Peyer's patch (tissue), 4 donors: ENCODE data around the gene SCN7A.

Experiments
- CTCF ChIP-seq, 6 experiments: fragments of 450-650 bp in 4 of 6; fragments of 200-600 bp in 2 of 6; sonication (generic) in 1 of 6; IDR thresholded peaks; one replicate each; pipeline ENCODE4 v1.5.1; 2017 to 2019; ENCODE audit warnings: antibody characterized with exemption in 6 of 6, mild to moderate bottlenecking in 3 of 6, moderate library complexity in 1 of 6
- POLR2A ChIP-seq, 2 donors: fragments of 450-650 bp; IDR thresholded peaks; one replicate each; pipeline ENCODE4 v1.5.1; 2017; ENCODE audit warnings: antibody characterized with exemption in 2 of 2, mild to moderate bottlenecking in 2 of 2, moderate library complexity in 2 of 2

- TF ChIP-seq CTCF (IDR thresholded peaks at IDR 0.05) (no peak), POLR2A (IDR thresholded peaks at IDR 0.05) (no peak)
Measured at GRCh38 chr2:166454006-166454595, 39.9 kb downstream of the SCN7A start.
